ENCODE measurements around the gene CCDC9B.

Gene CCDC9B

DNA sequence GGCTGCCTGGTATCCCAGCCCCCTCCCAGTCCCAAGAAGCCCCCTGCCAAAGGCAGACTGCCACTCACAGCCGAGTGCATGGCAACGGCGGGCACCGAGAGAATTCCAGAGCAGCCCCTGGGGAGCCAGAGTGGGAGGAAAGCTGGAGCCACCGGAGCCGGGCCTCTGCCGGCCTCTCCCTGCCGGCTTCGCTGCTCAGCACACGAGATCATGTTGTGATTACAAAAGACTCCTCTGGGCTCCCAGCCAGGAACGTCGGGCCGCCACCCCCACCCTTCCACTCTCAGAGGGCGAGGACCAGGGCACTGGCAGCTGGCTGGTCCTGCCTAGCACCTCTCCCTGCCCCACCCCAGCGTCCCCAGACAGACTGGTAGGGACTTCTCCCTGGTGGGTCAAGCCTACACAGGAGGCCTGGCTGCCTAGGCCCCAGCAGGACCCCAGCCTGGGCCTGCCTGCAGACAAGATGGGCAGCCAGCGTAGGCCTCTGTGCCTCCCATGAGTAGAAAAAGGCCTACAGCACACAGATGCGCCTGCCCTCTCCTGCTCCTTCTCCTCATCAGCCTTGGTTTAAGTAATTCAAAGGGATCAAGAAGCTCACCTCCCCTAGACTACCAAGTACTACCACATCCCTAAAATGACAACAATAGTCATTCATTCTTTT, at the start of gene CCDC9B:
Gene CCDC9B (minus strand): TSS at position 200 of the 661 bp plus-strand sequence. CDS start 120 bp downstream, at position 80.
- in situ Hi-C loops (cut with MboI; ENCODE audit: low sequenced_read_pairs) = no loop called here

- in situ Hi-C loops (cut with MboI; ENCODE audit: low sequenced_read_pairs) = no loop called here
Measured at GRCh38 chr15:40389824-40390595, 49.3 kb upstream of the CCDC9B start.

- in situ Hi-C loops (cut with MboI; ENCODE audit: low sequenced_read_pairs) = no loop called here
Measured at GRCh38 chr15:40388941-40389823, 48.4 kb upstream of the CCDC9B start.

GRCh38 chr15:40386480-40386879, 45.7 kb upstream of the CCDC9B start:
- in situ Hi-C loops (cut with MboI; ENCODE audit: low sequenced_read_pairs) = no loop called here

DNA sequence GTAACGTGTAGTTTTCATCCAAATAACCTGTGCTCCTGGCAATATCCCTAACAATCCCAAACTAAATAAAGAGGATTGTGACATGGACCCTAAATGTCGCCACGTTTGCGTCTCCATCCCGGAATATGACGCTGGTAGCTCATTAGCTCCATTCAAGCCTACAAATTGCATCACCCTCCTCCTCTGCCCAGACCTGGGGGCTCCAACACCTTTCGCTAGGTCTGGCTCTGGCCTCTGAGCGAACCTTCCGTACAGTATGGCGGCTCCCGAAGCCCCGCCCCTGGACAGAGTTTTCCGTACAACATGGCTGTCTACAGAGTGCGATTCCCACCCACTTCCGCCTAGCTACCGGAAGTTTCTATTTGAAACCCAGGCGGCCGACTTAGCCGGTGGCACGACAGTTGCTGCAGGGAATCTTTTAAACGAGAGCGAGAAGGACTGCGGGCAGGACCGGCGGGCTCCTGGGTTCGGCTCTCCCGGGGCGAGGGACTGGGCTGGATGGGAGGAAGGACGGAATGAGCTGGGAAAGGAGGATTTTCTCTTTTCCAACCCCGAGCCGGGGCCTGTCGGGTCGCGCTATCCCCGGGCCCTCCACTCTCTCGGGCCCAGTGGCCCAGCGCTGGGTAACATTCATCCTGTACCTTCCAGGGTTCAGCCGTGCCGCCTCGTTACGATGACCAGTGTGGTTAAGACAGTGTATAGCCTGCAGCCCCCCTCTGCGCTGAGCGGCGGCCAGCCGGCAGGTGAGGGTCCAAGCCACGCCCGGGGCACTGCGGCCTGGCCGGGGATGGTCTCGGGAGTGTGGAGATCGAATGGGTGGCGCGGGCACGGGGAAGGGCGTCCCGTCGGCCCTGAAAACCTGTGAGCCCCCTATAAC, 42.1 kb upstream of the CCDC9B start, which contains the start of gene KNSTRN:
Gene KNSTRN (plus strand): TSS at position 142 of the 877 bp plus-strand sequence. CDS start 115 bp downstream, at position 257.
- in situ Hi-C loops (cut with MboI; ENCODE audit: low sequenced_read_pairs) = no loop called here

GRCh38 chr15:40381818-40382529, 41.2 kb upstream of the CCDC9B start:
- in situ Hi-C loops (cut with MboI; ENCODE audit: low sequenced_read_pairs) = no loop called here

DNA sequence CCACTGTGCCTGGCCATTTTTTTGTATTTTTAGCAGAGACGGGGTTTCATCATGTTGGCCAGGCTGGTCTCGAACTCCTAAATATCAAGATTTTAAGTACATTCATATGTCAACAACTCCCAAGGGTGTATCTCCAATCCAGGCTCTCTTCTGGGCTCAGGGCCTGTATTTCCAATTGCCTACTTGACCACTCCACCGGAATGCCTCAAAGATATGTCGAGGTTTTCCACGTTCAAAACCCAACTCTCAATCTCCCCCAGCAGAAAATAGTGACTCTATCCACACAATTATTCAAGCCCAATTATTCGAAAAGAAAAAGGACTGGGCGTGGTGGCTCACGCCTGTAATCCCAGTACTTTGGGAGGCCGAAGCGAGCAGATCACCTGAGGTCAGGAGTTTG, 39.9 kb upstream of the CCDC9B start:
- in situ Hi-C loops (cut with MboI; ENCODE audit: low sequenced_read_pairs) = no loop called here

DNA sequence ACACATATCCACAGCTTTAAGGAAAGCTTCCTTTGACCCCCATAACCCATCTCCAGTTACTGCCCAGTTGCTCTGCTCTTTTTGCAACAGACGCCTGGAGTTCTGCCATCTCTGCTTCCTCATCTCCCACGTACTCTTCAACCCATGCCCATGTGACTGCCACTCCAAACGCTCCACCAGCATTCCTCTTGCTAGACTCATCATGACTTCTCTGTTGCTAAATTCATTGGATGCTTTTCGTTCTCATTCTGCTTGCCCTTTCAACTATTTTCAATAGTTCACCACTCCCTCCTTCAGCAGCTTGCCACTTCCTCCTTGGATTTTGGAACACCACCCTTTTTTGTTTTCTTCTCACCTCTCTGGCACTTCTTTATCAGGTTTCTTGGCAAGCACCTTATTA, 39.1 kb upstream of the CCDC9B start:
- in situ Hi-C loops (cut with MboI; ENCODE audit: low sequenced_read_pairs) = no loop called here

DNA sequence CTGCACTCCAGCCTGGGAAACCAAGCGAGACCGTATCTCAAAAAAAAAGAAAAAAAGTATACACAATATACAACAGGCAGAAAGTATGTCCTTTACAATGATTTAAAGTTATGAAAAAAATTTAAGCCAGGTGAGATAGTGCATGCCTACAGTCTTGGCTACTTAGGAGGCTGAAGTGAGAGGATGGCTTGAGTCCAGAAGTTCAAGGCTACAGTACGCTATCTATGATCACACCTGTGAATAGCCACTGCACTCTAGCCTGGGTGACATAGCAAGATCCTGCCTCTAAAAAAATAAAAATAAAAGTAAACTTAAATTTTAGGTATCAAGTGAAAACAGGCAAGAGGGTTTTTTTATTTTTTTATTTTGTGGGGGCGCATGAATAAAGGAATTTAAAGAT, 38.6 kb upstream of the CCDC9B start:
- in situ Hi-C loops (cut with MboI; ENCODE audit: low sequenced_read_pairs) = no loop called here

DNA sequence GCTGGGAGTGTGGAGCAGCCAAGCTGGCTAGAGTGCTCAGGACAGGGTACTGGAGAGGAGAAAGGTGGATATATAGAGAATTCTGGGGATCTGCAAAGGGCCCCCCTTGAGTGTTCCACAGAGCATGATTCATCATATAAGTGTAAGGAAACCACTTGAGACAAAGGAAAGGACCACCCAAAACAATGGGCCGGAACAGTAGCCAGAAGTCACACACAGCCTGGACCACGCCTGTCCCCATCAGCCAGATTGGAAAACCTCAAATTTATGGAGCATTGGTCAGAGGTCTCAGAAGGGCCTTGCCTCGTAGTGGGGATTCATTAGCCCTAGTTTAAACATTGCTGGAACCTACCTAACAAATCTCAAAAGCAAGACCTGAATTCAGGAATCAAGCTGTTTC, 36.9 kb upstream of the CCDC9B start:
- in situ Hi-C loops (cut with MboI; ENCODE audit: low sequenced_read_pairs) = no loop called here

DNA sequence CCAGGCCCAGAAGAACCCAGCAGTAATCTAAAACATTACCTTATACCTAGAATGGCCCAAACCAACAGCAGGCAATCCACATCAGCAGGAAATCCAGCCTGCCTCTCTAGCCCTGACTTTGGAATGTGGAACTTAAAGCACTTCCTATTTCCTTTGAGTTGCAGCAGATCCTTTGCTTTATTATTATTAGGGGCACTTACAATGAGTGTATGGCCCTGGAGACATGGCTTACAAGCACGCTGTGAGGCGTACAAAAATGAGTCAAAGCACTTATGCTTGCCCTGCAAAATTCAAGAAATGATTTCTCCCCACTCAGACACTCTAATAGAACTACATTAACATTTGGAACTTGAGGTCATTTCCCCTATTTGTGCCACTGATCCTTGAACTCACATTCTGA, 32.2 kb upstream of the CCDC9B start:
- in situ Hi-C loops (cut with MboI; ENCODE audit: low sequenced_read_pairs) = no loop called here

DNA sequence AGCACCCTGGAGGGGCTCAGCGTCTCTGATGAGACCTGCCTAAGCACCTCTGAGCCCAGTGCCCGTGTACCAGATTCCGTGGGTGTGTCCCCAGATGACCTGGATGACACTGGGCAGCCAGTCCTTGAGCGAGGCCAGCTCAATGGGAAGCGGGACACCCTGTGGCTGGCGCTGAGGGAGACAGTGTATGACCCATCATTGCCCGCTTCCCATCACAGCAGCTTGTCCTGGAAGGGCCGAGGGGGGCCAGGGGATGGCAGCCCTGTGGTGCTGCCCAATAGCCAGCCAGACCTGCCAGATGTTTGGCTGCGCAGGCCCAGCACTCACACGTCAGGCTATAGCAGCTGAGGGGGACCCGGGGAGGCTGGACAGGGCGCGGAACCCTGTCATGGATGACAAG, 29.2 kb upstream of the CCDC9B start:
- in situ Hi-C loops (cut with MboI; ENCODE audit: low sequenced_read_pairs) = no loop called here

- in situ Hi-C loops (cut with MboI; ENCODE audit: low sequenced_read_pairs) = no loop called here
Measured at GRCh38 chr15:40369474-40369869, 28.7 kb upstream of the CCDC9B start.

DNA sequence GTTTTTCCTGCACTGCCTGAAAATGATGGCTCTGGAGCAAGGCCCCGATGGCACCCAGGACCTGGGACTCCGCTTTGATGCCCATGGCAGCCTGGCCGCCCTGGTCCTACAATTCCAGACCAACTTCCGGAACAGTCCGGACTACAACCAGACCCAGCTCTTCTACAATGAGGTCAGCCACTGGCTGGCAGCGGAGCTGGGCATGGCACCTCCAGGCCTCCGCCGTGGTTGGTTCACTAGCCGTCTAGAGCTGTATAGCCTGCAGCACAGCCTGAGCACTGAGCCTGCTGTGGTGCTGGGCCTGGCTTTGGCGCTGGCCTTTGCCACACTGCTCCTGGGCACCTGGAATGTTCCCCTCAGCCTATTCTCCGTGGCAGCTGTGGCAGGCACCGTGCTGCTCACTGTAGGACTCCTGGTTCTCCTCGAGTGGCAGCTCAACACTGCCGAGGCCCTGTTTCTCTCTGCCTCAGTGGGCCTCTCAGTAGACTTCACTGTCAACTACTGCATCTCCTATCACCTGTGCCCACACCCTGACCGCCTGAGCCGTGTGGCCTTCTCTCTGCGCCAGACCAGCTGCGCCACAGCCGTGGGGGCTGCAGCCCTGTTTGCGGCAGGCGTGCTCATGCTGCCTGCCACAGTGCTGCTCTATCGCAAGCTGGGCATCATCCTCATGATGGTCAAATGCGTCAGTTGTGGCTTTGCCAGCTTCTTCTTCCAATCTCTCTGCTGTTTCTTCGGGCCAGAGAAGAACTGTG, 28.2 kb upstream of the CCDC9B start:
- in situ Hi-C loops (cut with MboI; ENCODE audit: low sequenced_read_pairs) = no loop called here

DNA sequence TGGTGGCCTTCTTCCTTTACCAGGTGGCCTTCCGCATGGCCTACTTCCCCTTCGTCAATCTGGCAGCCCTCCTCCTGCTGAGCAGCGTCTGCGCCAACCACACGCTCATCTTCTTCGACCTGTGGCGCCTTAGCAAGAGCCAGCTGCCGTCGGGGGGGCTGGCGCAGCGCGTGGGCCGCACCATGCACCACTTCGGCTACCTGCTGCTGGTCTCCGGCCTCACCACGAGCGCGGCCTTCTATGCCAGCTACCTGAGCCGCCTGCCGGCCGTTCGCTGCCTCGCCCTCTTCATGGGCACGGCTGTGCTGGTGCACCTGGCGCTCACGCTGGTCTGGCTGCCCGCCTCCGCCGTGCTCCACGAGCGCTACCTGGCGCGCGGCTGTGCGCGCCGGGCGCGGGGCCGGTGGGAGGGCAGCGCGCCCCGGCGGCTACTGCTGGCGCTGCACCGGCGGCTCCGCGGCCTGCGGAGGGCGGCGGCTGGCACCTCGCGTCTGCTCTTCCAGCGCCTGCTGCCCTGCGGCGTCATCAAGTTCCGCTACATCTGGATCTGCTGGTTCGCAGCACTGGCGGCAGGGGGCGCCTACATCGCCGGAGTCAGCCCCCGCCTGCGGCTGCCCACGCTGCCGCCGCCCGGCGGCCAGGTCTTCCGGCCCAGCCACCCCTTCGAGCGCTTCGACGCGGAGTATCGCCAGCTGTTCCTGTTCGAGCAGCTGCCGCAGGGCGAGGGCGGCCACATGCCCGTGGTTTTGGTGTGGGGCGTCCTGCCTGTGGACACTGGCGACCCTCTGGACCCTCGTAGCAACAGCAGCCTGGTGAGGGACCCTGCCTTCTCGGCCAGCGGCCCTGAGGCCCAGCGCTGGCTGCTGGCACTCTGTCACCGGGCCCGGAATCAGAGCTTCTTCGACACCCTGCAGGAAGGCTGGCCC, 27.2 kb upstream of the CCDC9B start:
- in situ Hi-C loops (cut with MboI; ENCODE audit: low sequenced_read_pairs) = no loop called here

DNA sequence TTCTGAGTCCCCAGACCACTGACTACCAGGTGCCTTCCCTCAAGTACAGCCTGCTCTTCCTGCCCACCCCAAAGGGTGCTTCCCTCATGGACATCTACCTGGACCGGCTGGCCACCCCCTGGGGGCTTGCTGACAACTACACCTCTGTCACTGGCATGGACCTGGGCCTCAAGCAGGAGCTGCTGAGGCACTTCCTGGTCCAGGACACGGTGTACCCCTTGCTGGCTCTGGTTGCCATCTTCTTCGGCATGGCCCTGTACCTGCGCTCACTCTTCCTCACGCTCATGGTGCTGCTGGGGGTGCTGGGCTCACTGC, 26.6 kb upstream of the CCDC9B start:
- in situ Hi-C loops (cut with MboI; ENCODE audit: low sequenced_read_pairs) = no loop called here

- in situ Hi-C loops (cut with MboI; ENCODE audit: low sequenced_read_pairs) = no loop called here
Measured at GRCh38 chr15:40366457-40367370, 26.0 kb upstream of the CCDC9B start.
